ENCODE results near the gene RAB40B.

Gene RAB40B

GRCh38 chr17:82605939-82606600 lies 92.4 kb downstream of the RAB40B start:
- ATAC-seq: no peak

More at GRCh38 chr17:82605939-82606600, 92.4 kb downstream of the RAB40B start:
- TF ChIP-seq RARB (CRISPR knock-in tag; IDR thresholded peaks at IDR 0.05): no peak
- no peak for TF ChIP-seq ESRRG (CRISPR knock-in tag; IDR thresholded peaks at IDR 0.05)
- no peak for TF ChIP-seq CSRNP3 (CRISPR knock-in tag; IDR thresholded peaks at IDR 0.05)
- TF ChIP-seq ZNF565 (CRISPR knock-in tag; conservative IDR thresholded peaks at IDR 0.05; ENCODE audit: low read depth): no peak
- TF ChIP-seq ZFP30 (CRISPR knock-in tag; IDR thresholded peaks at IDR 0.05): no peak
- TF ChIP-seq OSR1 (CRISPR knock-in tag; IDR thresholded peaks at IDR 0.05): no peak
- no peak for TF ChIP-seq ARNTL (CRISPR knock-in tag; IDR thresholded peaks at IDR 0.05; ENCODE audit: borderline replicate concordance, low read depth)
- TF ChIP-seq TSHZ2 (CRISPR knock-in tag; IDR thresholded peaks at IDR 0.05): no peak
- TF ChIP-seq TOX (CRISPR knock-in tag; IDR thresholded peaks at IDR 0.05; ENCODE audit: borderline replicate concordance): no peak
- TF ChIP-seq CREB5 (CRISPR knock-in tag; IDR thresholded peaks at IDR 0.05; ENCODE audit: low read depth): no peak
- TF ChIP-seq SNAI2 (CRISPR knock-in tag; IDR thresholded peaks at IDR 0.05): no peak
- no peak for TF ChIP-seq ISL1 (CRISPR knock-in tag; IDR thresholded peaks at IDR 0.05)
- TF ChIP-seq PPARA (CRISPR knock-in tag; IDR thresholded peaks at IDR 0.05; ENCODE audit: borderline replicate concordance): no peak
- TF ChIP-seq BACH2 (CRISPR knock-in tag; IDR thresholded peaks at IDR 0.05; ENCODE audit: borderline replicate concordance): no peak

All from SK-N-SH treated with all-trans-retinoic acid at 6 μM for 48 hours (cell line).